Ascending aorta (tissue), 2 donors: ENCODE results near the gene HOXC5. TPM values are rescaled to one million over a fixed set of nuclear protein-coding genes. Genes with fewer than 3 reads are reported as not detected.

Experiments used
- DNase-seq, 2 donors: peaks; one replicate each; pipeline ENCODE4 v3.0.0-alpha.2; 2019; ENCODE audit warnings: low spot score in 2 of 2
- H3K27ac ChIP-seq, 2 donors: fragments of 200-600 bp; sonication (generic); one replicate each; pipeline ENCODE4 v1.5.1; 2016 to 2017; ENCODE audit warnings: mild to moderate bottlenecking in 1 of 2
- H3K27me3 ChIP-seq: fragments of 200-600 bp; sonication (generic); one replicate; pipeline ENCODE4 v1.5.1; 2017
- H3K36me3 ChIP-seq, 2 donors: fragments of 200-600 bp; sonication (generic); one replicate each; pipeline ENCODE4 v1.5.1; 2016
- H3K4me1 ChIP-seq, 2 donors: fragments of 200-600 bp; sonication (generic); one replicate each; pipeline ENCODE4 v1.5.1; 2016 to 2017; ENCODE audit warnings: mild to moderate bottlenecking in 1 of 2
- H3K4me3 ChIP-seq, 2 donors: fragments of 200-600 bp; sonication (generic); one replicate each; pipeline ENCODE4 v1.5.1; 2016 to 2017; ENCODE audit warnings: mild to moderate bottlenecking in 1 of 2
- H3K9me3 ChIP-seq, 2 donors: fragments of 200-600 bp; sonication (generic); one replicate each; pipeline ENCODE4 v1.5.1; 2016
- intact Hi-C: fragments of 100-400 bp; cut with DNase I; formaldehyde crosslinking; loops from one replicate; pipeline ENCODE4 v1.15.1; 2023
- total RNA-seq: library from RNA; depleted of rRNA; stranded (reverse); fragments of >200 nt; gene quantifications from one replicate; pipeline ENCODE4 v1.1.0, GENCODE V29; 2016
- TF ChIP-seq, protein P1 (sequence below), 3 experiments: fragments of 200-600 bp in 2 of 3; fragments of 450-650 bp in 1 of 3; sonication (generic) in 2 of 3; IDR thresholded peaks; one replicate each; pipeline ENCODE4 v1.5.1; 2016 to 2019; ENCODE audit warnings: antibody characterized with exemption in 3 of 3, mild to moderate bottlenecking in 1 of 3, moderate library complexity in 1 of 3

Gene HOXC5
- total RNA-seq, 1 donor from 2014 or later, result not detected

DNA sequence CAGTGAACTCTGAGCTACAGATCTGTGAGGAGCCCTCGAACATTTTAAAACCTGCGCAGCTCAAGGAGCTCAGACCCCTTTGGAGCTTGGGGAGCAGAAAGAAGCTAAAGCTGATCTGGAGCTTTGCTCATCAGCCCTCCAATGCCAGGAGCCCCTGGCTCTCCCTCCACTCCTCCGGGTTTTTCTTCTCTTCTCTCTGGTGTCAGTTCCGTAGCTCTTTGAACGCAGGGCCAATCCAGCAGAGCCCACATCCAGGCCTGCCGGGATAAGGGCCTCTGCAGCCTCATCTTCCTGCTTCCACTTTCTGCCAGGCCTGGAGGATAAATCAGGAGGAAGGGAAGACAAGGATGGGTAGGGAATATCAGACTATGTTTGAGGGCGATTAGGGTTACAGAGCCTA, 26.8 kb downstream of the HOXC5 start:
- TF ChIP-seq, protein P1, sequence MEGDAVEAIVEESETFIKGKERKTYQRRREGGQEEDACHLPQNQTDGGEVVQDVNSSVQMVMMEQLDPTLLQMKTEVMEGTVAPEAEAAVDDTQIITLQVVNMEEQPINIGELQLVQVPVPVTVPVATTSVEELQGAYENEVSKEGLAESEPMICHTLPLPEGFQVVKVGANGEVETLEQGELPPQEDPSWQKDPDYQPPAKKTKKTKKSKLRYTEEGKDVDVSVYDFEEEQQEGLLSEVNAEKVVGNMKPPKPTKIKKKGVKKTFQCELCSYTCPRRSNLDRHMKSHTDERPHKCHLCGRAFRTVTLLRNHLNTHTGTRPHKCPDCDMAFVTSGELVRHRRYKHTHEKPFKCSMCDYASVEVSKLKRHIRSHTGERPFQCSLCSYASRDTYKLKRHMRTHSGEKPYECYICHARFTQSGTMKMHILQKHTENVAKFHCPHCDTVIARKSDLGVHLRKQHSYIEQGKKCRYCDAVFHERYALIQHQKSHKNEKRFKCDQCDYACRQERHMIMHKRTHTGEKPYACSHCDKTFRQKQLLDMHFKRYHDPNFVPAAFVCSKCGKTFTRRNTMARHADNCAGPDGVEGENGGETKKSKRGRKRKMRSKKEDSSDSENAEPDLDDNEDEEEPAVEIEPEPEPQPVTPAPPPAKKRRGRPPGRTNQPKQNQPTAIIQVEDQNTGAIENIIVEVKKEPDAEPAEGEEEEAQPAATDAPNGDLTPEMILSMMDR (IDR thresholded peaks at IDR 0.05), result no peak
- H3K27me3 ChIP-seq, result no peaks in the 10 kb centered on the region
- intact Hi-C loops, result no loop called here
- H3K27ac ChIP-seq, result no peak overlapping the region
- no peaks in the 10 kb centered on the region for H3K36me3 ChIP-seq
- no peak overlapping the region for H3K4me3 ChIP-seq
- H3K4me1 ChIP-seq, result peaks cover 0 to 3% of the 10 kb centered on the region in 2 donors
- no peak for DNase-seq
- H3K9me3 ChIP-seq, result no peaks in the 10 kb centered on the region

DNA sequence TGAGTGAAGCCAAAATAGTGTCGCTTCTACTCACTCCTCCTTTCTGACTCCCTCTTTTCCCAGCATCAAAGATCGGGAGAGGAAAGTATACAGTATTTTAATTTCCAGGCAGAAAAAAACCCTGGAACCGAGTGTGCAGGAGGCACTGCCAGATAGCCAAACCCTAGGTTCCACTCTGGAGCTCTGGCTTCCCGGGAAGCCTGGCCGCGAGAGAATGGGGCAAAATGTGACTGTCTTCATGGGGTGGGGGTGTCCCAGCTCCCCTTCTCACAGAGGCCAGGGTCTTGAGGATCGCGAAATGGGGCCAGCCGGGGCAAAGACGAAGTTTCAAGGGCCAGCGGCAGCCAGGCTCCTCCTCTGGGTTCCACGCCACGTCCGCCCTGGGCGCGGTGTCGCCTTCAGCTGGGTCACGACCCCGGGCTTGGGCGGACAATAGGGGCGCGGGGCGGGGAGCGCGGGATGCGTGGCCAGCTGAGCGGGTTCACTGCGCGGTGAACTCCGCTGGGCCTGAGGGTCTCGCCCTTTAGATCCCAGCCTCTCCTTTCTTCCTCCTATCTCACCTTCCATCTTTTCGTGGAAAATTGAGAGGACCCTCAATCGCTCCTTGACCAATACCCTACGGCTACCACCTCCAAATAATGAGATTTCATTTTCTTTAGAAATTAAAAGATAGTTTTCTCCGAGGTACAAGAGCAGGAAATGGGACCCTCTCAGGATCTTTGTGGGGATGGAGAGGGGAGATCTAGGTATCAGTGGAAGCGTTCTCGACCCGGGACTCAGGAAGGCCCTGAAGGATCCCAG, 27.5 kb downstream of the HOXC5 start:
- no peak for DNase-seq
- H3K27me3 ChIP-seq, result no peaks in the 10 kb centered on the region
- TF ChIP-seq, protein P1 (IDR thresholded peaks at IDR 0.05), result no peak
- H3K4me1 ChIP-seq, result no peaks in the 10 kb centered on the region
- H3K9me3 ChIP-seq, result no peaks in the 10 kb centered on the region
- H3K4me3 ChIP-seq, result no peak overlapping the region
- no peaks in the 10 kb centered on the region for H3K36me3 ChIP-seq
- H3K27ac ChIP-seq, result no peak overlapping the region
- intact Hi-C loops, result no loop called here

DNA sequence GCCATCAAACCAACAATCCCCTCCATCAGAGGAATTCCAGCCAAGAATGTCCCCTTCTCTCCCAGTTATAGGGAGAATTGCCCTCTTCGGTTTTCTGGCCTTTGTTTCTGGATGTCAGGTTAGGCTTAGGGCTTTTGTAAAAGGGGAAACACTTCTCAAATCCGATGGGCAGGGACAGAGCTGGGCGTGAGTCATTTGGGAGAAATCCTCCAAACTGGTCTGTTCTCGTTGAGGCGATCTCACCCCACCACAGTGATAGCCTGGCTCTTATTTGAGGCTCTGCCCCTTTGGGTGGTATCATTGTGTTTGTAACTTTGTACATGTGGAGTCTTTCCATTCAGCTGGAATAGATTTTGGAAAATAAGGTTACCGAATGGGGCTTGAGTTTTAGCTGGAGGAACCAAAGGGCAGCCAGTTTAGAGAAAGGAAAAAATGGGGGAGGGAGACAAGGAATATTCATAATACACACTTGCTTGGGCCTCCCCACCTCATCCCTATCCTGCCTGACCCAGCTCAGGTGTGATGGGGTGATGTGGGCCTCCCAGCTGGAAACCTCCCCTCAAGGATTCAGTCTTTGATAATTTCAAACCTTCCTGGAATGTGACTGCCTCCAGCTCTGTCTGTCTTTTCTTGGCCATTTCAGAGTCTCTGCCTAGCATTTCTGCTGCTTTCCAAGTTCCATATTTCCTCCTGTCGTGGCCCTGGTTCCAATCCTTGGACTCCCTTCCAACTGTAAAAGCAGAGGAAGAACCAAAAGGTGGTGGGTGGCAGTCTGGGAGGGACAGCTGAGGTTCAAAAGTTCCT, 28.3 kb downstream of the HOXC5 start:
- Histone ChIP-seq H3K4me3 (no peak overlapping the region), H3K36me3 (no peaks in the 10 kb centered on the region), H3K9me3 (no peaks in the 10 kb centered on the region), H3K4me1 (no peaks in the 10 kb centered on the region), H3K27me3 (no peaks in the 10 kb centered on the region), H3K27ac (no peak overlapping the region)
- intact Hi-C loops, result no loop called here
- TF ChIP-seq, protein P1 (IDR thresholded peaks at IDR 0.05), result no peak
- no peak for DNase-seq

DNA sequence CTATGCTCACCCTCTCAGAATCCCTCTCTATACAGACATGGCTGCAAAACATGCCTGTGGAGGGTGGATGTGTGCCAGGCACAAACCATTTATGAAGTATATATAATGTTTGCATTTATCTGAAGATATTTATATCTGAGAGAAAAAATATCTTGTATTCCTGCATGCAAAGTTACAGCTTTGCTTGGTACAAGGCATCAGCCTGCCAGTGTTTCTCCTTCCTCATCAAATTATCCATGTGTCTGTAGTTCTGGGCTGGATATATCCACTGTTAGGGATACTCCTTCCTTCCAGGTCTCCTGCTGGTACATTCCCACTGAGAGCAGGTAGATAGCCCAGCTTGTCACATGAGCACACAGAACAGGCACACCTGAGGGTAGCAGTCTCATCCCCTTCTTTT, 32.8 kb downstream of the HOXC5 start:
- DNase-seq, result no peak
- no peaks in the 10 kb centered on the region for H3K36me3 ChIP-seq
- intact Hi-C loops, result no loop called here
- H3K9me3 ChIP-seq, result no peaks in the 10 kb centered on the region
- TF ChIP-seq, protein P1 (IDR thresholded peaks at IDR 0.05), result no peak
- H3K4me3 ChIP-seq, result no peak overlapping the region
- no peak overlapping the region for H3K27ac ChIP-seq
- no peaks in the 10 kb centered on the region for H3K4me1 ChIP-seq
- H3K27me3 ChIP-seq, result no peaks in the 10 kb centered on the region

DNA sequence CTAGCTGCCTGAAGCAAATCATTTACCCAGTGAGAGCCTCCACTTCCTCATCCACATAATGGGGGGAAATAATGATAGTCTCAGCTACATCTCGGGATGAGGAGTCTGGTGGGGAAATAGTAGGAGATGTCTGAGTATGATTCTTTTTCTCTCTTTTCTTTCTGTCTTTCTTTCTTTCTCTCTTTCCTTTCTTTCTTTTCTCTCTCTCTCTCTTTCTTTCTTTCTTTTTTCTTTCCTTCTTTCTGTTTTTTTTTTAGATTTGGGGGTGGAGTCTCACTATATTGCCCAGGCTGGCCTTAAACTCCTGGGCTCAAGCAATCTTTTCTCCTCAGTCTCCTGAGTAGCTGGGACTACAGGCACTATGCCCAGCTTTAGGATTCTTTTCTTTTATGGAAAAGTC, 33.6 kb downstream of the HOXC5 start:
- Histone ChIP-seq H3K4me3 (no peak overlapping the region), H3K27me3 (no peaks in the 10 kb centered on the region), H3K36me3 (no peaks in the 10 kb centered on the region), H3K9me3 (no peaks in the 10 kb centered on the region), H3K4me1 (no peaks in the 10 kb centered on the region), H3K27ac (no peak overlapping the region)
- DNase-seq, result no peak
- TF ChIP-seq, protein P1 (IDR thresholded peaks at IDR 0.05), result no peak
- intact Hi-C loops, result no loop called here
